ENCODE results near the gene GUCA1A. TPM values are rescaled to one million over a fixed set of nuclear protein-coding genes. Genes with fewer than 3 reads are reported as not detected.
A peak's percentile ranks its signal among the peaks of the same experiment; 100 is the strongest.
"Not testable (repeated sequence)": the region's sequence is repeated elsewhere in the genome, so short reads cannot be mapped to it uniquely, and the experiment has no call there.

GUCA1A gene
- total RNA-seq, 1 experiment from 2014 or later: not detected

DNA sequence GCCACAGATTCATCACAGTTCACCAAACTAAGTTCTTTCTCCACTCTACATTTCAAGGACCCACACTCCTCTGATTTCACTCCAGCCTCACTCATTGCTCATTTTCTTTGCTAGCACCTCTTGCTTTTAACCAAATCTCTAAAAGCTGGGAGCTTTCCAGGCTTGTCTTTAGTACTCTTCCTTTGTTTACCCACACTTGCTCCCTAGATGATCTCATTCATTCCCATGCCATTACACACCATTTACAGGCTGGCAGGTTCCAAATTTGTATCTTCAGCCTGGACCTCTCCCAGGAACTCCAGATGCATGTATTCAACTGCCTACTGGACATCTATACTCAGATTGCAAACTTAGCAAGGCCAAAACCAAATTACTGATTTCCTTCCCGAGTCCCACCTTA, 26.9 kb downstream of the GUCA1A start:
- no peaks in the 10 kb centered on the region for H3K9me3 ChIP-seq (ENCODE audit: low read length)
- no peaks in the 10 kb centered on the region for H3K9me2 ChIP-seq (replicated peaks; ENCODE audit: low read length)
- no peaks in the 10 kb centered on the region for H3K27me3 ChIP-seq (ENCODE audit: low read length)
- intact Hi-C loops (cut with micrococcal nuclease): no loop called here
- H3K9ac ChIP-seq (ENCODE audit: low read length): peak overlapping the region; percentile 60
- H2AFZ ChIP-seq (ENCODE audit: low read length): no peak overlapping the region
- H3K4me3 ChIP-seq (ENCODE audit: low read length): no peak overlapping the region
- H3K4me2 ChIP-seq (ENCODE audit: low read length): peak overlapping the region; percentile 43
- ChIA-PET POLR2A (ENCODE audit: unreplicated experiment) (no interaction called here), CTCF (interaction anchor here (0.5 to 0.7 kb wide), 4 partner anchors 12 to 31 kb away, joined by 3 to 4 read pairs (median 3); no protein-coding TSS in a partner anchor)
- TF ChIP-seq EZH2phosphoT487 (IDR thresholded peaks at IDR 0.05; ENCODE audit: borderline replicate concordance, low read length) (no peak), CTCF (conservative IDR thresholded peaks at IDR 0.05; ENCODE audit: low read depth, low read length) (no peak), EZH2 (IDR thresholded peaks at IDR 0.05; ENCODE audit: low read length, unreplicated experiment) (no peak)
- H3K36me3 ChIP-seq (ENCODE audit: low read depth, low read length): peaks cover 7% of the 10 kb centered on the region; the same call in 1 of the 2 replicates
- no peaks in the 10 kb centered on the region for H3K79me2 ChIP-seq (ENCODE audit: low read length)
- peaks cover 11% of the 10 kb centered on the region for H3F3A ChIP-seq (ENCODE audit: low read length, unreplicated experiment)
- BruUV-seq (replicated peaks): no TSS peak
- peak; percentile 63 for ATAC-seq
- H4K20me1 ChIP-seq (ENCODE audit: low read length): no peaks in the 10 kb centered on the region
- DNase-seq: peak; percentile 96
- H3K4me1 ChIP-seq (ENCODE audit: insufficient read depth, low read length): peaks cover 59% of the 10 kb centered on the region
- H3K27ac ChIP-seq (ENCODE audit: low read length): peak overlapping the region; percentile 88

DNA sequence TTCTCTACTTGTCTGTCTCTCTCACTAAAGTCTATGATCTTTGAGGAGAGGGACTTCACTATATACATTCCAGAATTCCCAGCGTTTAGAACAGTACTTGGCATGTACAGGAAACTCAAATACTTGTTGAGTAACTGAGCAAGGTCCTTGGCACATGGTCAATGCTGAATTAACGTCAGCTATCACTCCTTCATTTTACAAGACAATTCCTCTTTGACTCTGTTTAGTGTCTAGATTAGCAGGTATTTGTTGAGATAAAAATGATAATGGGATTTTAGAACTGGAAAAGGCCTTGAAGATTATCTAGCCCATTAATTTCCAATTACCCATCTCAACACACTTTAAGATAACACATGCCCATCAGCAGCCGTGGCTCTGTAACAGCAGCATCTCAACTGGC, 28.2 kb downstream of the GUCA1A start:
- ChIA-PET CTCF (no interaction called here), POLR2A (ENCODE audit: unreplicated experiment) (no interaction called here)
- Histone ChIP-seq H4K20me1 (ENCODE audit: low read length) (no peaks in the 10 kb centered on the region), H3K27me3 (ENCODE audit: low read length) (no peaks in the 10 kb centered on the region), H2AFZ (ENCODE audit: low read length) (no peak overlapping the region), H3K79me2 (ENCODE audit: low read length) (peaks cover 4% of the 10 kb centered on the region), H3K27ac (ENCODE audit: low read length) (peak overlapping the region; percentile 88), H3K36me3 (ENCODE audit: low read depth, low read length) (peaks cover 12% of the 10 kb centered on the region), H3K4me2 (ENCODE audit: low read length) (peak overlapping the region; percentile 5; the same call in 1 of the 2 replicates), H3K4me3 (ENCODE audit: low read length) (no peak overlapping the region), H3K9me2 (replicated peaks; ENCODE audit: low read length) (no peaks in the 10 kb centered on the region), H3K9ac (ENCODE audit: low read length) (peak overlapping the region; percentile 44; the same call in 1 of the 2 replicates), H3K4me1 (ENCODE audit: insufficient read depth, low read length) (peaks cover 71% of the 10 kb centered on the region), H3F3A (ENCODE audit: low read length, unreplicated experiment) (peaks cover 14% of the 10 kb centered on the region), H3K9me3 (ENCODE audit: low read length) (no peaks in the 10 kb centered on the region)
- ATAC-seq (no peak), DNase-seq (no peak)
- intact Hi-C loops (cut with micrococcal nuclease): no loop called here
- no TSS peak for BruUV-seq (replicated peaks)
- no peak for TF ChIP-seq EZH2phosphoT487 (IDR thresholded peaks at IDR 0.05; ENCODE audit: borderline replicate concordance, low read length)
- no peak for TF ChIP-seq CTCF (conservative IDR thresholded peaks at IDR 0.05; ENCODE audit: low read depth, low read length)
- no peak for TF ChIP-seq EZH2 (IDR thresholded peaks at IDR 0.05; ENCODE audit: low read length, unreplicated experiment)

DNA sequence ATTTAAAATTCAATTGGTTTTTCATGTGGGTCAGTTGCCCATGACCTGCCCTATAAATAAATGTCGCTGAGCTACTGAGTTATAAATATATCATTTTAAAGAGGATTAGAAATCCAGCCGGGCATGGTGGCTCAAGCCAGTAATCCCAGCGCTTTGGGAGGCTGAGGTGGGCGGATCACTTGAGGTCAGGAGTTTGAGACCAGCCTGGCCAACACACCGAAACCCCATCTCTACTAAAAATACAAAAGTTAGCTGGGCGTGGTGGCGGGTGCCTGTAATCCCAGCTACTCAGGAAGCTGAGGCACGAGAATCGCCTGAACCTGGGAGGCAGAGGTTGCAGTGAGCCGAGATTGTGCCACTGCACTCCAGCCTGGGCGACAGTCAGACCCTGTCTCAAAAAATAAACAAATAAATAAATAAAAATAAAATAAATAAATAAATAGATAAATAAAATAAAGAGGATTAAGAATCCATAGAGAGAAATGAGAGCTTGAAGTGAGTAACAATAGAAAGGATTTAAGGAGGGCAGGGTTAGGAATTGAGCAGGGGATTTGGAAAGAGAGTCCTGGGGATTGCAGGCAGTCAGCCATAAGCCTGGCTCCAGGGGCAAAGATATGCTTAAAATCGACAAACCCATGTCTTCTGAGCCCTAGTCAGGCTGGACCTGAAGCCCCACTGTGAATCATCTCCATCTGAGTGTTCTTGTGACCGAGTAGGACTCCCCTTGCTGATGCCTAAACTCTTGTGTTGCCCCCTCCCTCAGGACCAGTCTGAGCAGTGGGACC, 29.2 kb downstream of the GUCA1A start:
- BruUV-seq (replicated peaks); H3K9me3 ChIP-seq (ENCODE audit: low read length); H2AFZ ChIP-seq (ENCODE audit: low read length); H3K9me2 ChIP-seq (replicated peaks; ENCODE audit: low read length); H3K4me3 ChIP-seq (ENCODE audit: low read length); H3K4me2 ChIP-seq (ENCODE audit: low read length); intact Hi-C loops (cut with micrococcal nuclease); H3K79me2 ChIP-seq (ENCODE audit: low read length); H3K9ac ChIP-seq (ENCODE audit: low read length); H3K27me3 ChIP-seq (ENCODE audit: low read length); POLR2A ChIA-PET (ENCODE audit: unreplicated experiment); DNase-seq; ATAC-seq; H4K20me1 ChIP-seq (ENCODE audit: low read length); CTCF ChIA-PET: not testable (repeated sequence)
- Histone ChIP-seq H3K4me1 (ENCODE audit: insufficient read depth, low read length) (peaks cover 78% of the 10 kb centered on the region), H3K36me3 (ENCODE audit: low read depth, low read length) (peaks cover 14% of the 10 kb centered on the region), H3K27ac (ENCODE audit: low read length) (peak overlapping the region; percentile 91), H3F3A (ENCODE audit: low read length, unreplicated experiment) (peaks cover 14% of the 10 kb centered on the region)
